LNCaP clone FGC (cell line): ENCODE data around the gene ALKBH8.

ENCODE experiments used
- DNase-seq: peaks from one replicate; pipeline ENCODE4 v3.0.0-alpha.2; 2011; ENCODE audit warnings: low read depth
- H3K4me3 ChIP-seq: 2 replicates; pipeline ENCODE4 v1.5.1; 2011; ENCODE audit warnings: mild to moderate bottlenecking, low read depth, low read length, control low read depth
- CTCF ChIP-seq: IDR thresholded peaks from 2 replicates; pipeline ENCODE4 v1.5.1; 2012; ENCODE audit warnings: mild to moderate bottlenecking; ENCODE audit not compliant: control insufficient read depth, insufficient read depth; ENCODE audit errors: extremely low read depth

The ALKBH8 gene

GRCh38 chr11:107605061-107606006, 39.8 kb upstream of the ALKBH8 start:
- DNase-seq: no peak
- TF ChIP-seq CTCF: peak; percentile 18; the same call in 1 of the 2 replicates
- no peak overlapping the region for H3K4me3 ChIP-seq

- H3K4me3 ChIP-seq: no peak overlapping the region
- no peak for DNase-seq
- TF ChIP-seq CTCF: peak; percentile 75
Measured at GRCh38 chr11:107598225-107599139, 32.9 kb upstream of the ALKBH8 start.

DNA sequence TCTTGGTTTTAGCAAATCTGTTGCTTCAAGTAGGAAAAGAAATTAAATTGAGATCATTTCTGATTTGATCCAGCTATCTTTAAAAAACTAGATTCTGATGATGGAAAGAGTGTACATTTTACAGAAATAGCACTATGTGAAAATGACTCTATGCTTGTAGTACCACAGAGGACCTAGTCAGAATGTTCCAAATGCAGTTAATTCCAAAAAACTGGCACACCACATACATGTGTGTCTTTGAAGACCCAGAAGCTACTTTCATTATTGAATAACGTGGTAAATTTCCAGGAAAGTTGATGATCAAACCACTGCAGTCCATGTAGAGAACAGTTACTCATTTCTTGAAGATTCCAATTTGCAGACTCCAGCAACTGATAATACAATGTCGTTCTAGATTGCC, 29.2 kb upstream of the ALKBH8 start:
- TF ChIP-seq CTCF: no peak
- no peak overlapping the region for H3K4me3 ChIP-seq
- DNase-seq: no peak

GRCh38 chr11:107593951-107594350, 28.4 kb upstream of the ALKBH8 start:
- H3K4me3 ChIP-seq: no peak overlapping the region
- TF ChIP-seq CTCF: no peak
- no peak for DNase-seq

DNA sequence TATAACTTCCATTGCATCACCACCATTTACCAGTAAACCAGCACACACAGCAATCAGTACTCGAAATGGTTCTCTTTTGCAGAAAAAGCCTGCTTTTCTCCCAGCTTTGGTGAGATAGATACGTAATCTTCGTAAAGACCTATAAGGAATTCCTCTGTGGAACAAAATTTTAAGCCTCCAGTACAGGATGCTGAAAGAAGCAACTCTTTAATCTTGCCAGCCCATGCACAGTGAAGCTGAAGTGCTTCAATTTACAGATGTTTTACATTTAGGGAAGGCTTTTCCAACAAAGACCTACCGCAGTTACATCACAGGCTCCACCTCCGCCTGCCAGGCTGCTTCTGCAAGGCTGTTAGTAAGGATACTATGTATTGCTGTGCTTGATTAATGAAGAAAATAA, 27.3 kb upstream of the ALKBH8 start:
- no peak overlapping the region for H3K4me3 ChIP-seq
- no peak for DNase-seq
- TF ChIP-seq CTCF: no peak

GRCh38 chr11:107592231-107592590, 26.7 kb upstream of the ALKBH8 start:
- no peak for TF ChIP-seq CTCF
- no peak for DNase-seq
- H3K4me3 ChIP-seq: no peak overlapping the region
